NCI-H2081 (cell line): ENCODE data around the gene CNTLN.
"Not testable (repeated sequence)": the region's sequence is repeated elsewhere in the genome, so short reads cannot be mapped to it uniquely, and the experiment has no call there.

ENCODE experiments used
- DNase-seq, 2 experiments: peaks; one replicate each; lab custom pipeline; 2025; lab: John Stamatoyannopoulos, UW

Gene CNTLN

GRCh38 chr9:17171309-17172094 lies 36.7 kb downstream of the CNTLN start:
- no peak for DNase-seq

DNA sequence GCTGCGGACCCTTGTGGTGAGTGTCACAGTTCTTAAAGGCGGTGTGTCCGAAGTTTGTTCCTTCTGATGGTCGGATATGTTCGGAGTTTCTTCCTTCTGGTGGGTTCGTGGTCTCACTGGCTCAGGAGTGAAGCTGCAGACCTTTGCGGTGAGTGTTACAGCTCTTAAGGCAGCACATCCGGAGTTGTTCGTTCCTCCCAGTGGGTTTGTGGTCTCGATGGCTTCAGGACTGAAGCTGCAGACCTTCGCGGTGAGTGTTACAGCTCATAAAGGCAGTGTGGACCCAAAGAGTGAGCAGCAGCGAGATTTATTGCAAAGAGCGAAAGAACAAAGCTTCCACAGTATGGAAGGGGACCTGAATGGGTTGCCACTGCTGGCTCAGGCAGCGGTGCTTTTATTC lies 42.7 kb downstream of the CNTLN start:
- not testable (repeated sequence) for DNase-seq

DNA sequence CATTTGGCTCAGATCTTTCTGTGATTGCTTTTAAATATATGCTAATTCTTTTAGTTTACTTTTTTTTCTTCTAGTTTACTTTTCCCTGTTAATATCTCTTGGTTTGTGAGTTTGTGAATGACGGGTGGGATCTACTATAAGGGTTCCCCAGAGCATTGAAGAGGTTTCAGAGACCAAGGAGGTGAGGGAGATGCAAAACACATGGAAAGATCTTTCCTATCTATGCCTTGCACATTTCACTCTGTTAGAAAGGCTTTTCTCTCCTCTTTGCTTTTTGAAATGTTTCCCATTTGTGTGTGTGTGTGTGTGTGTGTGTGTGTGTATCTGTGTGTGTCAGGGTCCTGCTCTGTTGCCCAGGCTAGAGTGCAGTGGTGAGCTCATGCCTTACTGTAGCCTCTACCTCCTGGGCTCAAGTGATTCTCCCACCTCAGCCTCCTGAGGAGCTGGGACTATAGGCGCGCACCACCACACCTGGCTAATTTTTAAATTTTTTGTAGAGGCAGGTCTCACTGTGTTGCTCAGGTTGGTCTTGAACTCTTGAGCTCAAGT lies 50.7 kb downstream of the CNTLN start:
- DNase-seq: no peak

DNA sequence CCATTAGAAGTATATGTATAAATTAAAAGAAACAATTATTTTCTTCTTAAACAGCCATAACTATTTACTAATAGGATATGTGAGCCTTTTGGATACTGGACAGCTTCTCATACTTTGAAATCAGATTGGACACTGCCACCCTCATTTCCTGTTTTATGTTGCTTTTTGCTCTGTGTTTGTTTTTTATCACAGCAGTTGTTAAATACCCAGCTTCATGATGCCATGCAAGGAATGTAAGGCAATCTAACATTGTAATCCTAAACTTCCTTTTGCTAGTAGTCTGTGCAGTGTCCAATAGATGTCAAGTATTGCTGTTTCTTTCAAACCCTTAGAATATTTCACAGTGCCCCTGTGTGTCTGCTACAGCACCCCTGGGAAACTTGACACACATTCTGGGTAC lies 56.2 kb downstream of the CNTLN start:
- DNase-seq: no peak

- no peak for DNase-seq
These were observed 69.8 kb downstream of the CNTLN start for GRCh38 chr9:17204611-17205152.

DNA sequence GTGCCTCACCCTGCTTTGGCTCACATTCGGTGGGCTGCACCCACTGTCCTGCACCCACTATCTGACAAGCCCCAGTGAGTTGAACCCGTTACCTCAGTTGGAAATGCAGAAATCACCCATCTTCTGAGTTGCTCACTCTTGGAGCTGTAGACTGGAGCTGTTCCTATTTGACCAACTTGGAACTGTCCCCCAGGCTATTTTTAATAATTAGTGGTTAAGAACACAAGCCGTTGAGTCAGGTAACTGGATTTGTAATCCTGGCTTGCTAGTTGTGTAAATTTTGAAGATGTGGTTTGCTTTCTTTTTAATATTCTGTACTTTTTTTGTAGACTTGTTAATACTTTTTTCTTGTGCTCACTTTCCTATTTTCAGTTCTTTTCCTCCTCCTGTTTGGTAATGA lies 81.2 kb downstream of the CNTLN start:
- no peak for DNase-seq

DNA sequence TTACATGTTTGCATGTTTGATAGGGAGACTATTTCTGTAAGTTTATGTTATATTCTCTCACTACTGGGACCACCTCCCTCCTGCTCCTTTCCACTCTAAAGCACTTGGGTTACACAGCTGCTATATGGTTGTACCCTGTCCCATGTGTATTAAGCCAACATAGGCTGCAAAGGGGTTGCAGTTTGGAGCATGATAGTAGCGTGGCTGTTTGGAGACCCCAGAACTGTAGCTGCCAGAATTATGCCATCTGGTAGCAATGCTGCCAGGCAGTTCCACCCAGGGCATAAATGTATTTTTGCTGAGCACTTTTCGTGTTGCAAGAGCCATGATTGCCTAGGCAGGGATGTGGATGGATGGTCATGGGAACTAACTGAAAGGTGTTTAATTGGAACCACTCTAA lies 81.8 kb downstream of the CNTLN start:
- DNase-seq: no peak

DNA sequence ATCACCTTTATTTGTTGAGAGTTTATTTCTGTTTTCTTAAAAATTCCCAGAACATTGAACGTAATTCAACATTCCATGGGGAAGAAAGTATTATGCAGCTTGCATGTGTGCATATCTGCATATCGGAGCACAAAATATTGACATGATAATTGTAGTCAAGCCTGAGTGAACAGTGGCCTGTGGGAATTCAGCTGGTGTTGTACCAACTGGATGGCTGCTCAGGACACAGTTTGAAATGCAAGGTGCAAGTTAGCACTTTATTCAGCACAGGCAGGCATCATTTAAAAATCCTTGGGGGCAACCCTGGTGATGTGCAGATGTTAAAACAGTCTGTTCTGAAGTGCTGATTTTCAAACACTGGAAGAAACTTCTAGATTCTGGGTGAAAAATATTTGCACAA lies 82.4 kb downstream of the CNTLN start:
- DNase-seq: no peak

DNA sequence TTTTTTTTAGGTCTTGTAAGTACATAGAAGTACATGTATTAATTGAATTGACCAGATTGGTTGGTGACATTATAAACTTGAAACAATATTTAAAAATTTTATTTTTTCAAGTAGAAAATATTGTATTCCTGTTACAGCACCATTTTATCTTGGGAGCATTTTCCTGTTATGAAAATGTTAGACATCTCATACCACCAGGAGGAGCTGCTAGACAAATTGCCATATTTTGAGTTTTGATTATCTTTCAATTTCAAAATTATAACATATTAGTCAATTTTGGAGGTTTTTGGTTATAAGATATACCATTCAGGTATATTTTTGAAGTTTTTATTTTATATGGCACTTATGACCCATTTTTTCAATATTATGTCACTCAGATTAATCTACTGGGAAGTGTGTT lies 84.4 kb downstream of the CNTLN start:
- no peak for DNase-seq

- no peak for DNase-seq
These were observed 88.1 kb downstream of the CNTLN start for GRCh38 chr9:17222932-17223331.

DNA sequence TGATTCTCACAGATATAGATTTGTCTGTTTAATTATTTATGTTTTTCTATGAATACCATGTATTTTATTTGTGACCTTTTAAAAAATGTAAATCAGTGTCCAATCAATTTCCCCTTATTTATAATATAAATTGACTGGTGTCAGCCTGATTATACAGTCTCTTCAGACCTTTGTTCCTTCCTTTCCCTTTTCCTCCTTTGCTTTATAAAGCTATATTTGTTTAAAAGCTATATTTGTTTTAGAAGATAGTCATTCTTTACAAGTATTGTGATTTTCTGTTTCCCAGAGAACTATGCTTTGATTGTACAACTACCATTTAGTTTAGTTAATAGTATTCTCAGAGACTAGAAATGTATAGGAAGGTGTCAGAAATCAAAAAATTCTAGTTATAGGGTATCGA lies 90.6 kb downstream of the CNTLN start:
- DNase-seq: no peak

- peak; percentile 35 to 72 for DNase-seq
These were observed 95.2 kb downstream of the CNTLN start for GRCh38 chr9:17229945-17230560.

- no peak for DNase-seq
These were observed 95.8 kb downstream of the CNTLN start for GRCh38 chr9:17230646-17231045.

GRCh38 chr9:17236147-17236546 lies 101.3 kb downstream of the CNTLN start:
- no peak for DNase-seq

DNA sequence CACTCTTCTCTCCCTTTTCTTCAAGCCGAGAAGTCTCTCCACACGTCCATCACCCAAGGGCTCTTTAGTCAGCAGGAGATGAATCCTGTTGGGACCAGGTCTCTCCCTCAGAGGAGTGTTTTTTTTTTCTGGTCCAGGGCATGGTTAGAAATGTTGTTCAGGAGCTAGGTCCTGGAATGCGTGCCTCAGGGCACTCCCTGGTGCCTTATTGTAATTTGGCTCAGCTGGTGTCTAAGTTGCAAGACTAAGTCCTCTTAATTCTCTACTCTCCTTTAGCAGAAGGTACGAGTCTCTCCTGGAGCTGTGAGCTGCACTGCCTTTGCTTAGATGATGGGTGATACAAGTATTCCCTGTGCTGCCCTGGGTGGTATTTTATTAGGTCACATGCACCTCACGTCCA lies 111.9 kb downstream of the CNTLN start:
- DNase-seq: no peak

DNA sequence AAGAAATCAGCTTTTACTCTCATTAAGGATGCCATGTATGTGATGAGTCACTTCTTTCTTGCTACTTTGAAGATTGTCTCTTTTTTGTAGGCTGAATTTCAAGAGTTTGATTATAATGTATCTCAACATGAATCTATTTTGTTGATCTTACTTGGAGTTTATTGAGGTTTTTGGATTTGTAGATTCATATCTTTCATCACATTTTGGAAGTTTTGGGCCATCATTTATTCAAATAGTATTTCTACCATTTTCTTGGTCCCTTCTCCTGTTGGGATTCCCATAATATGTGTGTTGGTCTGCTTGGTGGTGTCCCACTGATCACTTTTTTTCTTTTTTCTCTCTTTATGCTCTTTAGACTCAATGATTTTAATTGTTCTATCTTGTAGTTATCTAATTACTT lies 116.3 kb downstream of the CNTLN start:
- DNase-seq: no peak

GRCh38 chr9:17268531-17269188 lies 133.8 kb downstream of the CNTLN start:
- DNase-seq: not testable (repeated sequence)

- DNase-seq: no peak
These were observed 135.0 kb downstream of the CNTLN start for GRCh38 chr9:17269799-17270198.

DNA sequence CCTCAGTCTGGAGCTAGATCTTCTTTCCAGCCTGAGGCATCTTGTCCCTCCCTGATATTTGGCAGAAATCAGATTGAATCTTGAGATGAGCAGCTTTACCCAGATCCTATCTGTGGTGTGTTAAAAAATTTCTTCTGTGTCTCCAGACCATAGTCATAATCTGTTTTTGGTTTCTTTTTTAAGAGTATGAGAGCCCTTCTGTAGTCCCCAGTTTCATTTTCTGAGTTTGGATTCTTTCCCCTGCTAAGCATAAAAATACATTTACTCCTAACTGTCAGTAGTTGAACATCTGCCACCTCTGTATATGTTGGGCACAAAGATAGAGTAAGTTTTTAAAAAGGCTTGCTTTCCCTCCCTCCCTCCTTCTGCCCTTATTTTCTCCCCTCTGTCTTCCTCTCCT lies 137.7 kb downstream of the CNTLN start:
- no peak for DNase-seq

GRCh38 chr9:17280350-17281012 lies 145.6 kb downstream of the CNTLN start:
- DNase-seq: no peak

- DNase-seq: not testable (repeated sequence)
These were observed 155.8 kb downstream of the CNTLN start for GRCh38 chr9:17290673-17291072.

DNA sequence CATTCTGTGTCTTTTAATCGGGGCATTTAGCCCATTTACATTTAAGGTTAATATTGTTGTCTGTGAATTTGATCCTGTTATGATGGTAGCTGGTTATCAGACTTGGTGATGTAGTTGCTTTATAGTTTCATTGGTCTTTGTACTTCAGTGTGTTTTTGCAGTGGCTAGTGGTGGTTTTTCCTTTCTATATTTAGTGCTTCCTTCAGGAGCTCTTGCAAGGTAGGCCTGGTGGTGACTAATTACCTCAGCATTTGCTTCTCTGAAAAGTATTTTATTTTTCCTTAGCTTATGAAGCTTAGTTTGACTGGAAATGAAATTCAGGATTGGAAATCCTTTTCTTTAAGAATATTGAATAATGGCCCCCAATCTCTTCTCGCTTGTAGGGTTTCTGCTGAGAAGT lies 156.9 kb downstream of the CNTLN start:
- no peak for DNase-seq
